HG03039 (cell line): ENCODE measurements around the gene CIB4.

Experiments used
- ATAC-seq: cut with Tn5 transposase; IDR thresholded peaks from one replicate; pipeline ENCODE4 v1.9.1; 2021; ENCODE audit warnings: mild to moderate bottlenecking, moderate library complexity; ENCODE audit not compliant: unreplicated experiment

CIB4 gene

GRCh38 chr2:26644188-26644835, 3.1 kb upstream of the CIB4 start:
- no peak for ATAC-seq

- ATAC-seq = no peak
Measured at GRCh38 chr2:26642429-26642828, 1.3 kb upstream of the CIB4 start.

- no peak for ATAC-seq
Measured at GRCh38 chr2:26640331-26640745, 828 bp downstream of the CIB4 start.

- ATAC-seq = no peak
Measured at GRCh38 chr2:26639685-26640243, 1.4 kb downstream of the CIB4 start.

- no peak for ATAC-seq
Measured at GRCh38 chr2:26637811-26638310, 3.3 kb downstream of the CIB4 start.

GRCh38 chr2:26636935-26637334, 4.2 kb downstream of the CIB4 start:
- no peak for ATAC-seq

- ATAC-seq = no peak
Measured at GRCh38 chr2:26635401-26635800, 5.8 kb downstream of the CIB4 start.

GRCh38 chr2:26634636-26635230, 6.4 kb downstream of the CIB4 start:
- ATAC-seq = no peak

GRCh38 chr2:26633993-26634595, 7.1 kb downstream of the CIB4 start:
- ATAC-seq = no peak

- no peak for ATAC-seq
Measured at GRCh38 chr2:26633351-26633945, 7.7 kb downstream of the CIB4 start.

GRCh38 chr2:26632624-26633185, 8.5 kb downstream of the CIB4 start:
- no peak for ATAC-seq

GRCh38 chr2:26631401-26632170, 9.6 kb downstream of the CIB4 start:
- ATAC-seq = no peak

GRCh38 chr2:26630669-26631360, 10.4 kb downstream of the CIB4 start:
- no peak for ATAC-seq

- ATAC-seq = no peak
Measured at GRCh38 chr2:26630235-26630634, 10.9 kb downstream of the CIB4 start.

GRCh38 chr2:26629751-26630150, 11.4 kb downstream of the CIB4 start:
- no peak for ATAC-seq

- ATAC-seq = no peak
Measured at GRCh38 chr2:26629346-26629630, 11.9 kb downstream of the CIB4 start.

GRCh38 chr2:26628561-26629345, 12.4 kb downstream of the CIB4 start:
- no peak for ATAC-seq

- ATAC-seq = no peak
Measured at GRCh38 chr2:26627350-26628105, 13.6 kb downstream of the CIB4 start.

GRCh38 chr2:26626606-26627005, 14.6 kb downstream of the CIB4 start:
- no peak for ATAC-seq
